H1 (cell line): ENCODE data around the gene CREB3L4. TPM values are rescaled to one million over a fixed set of nuclear protein-coding genes. Genes with fewer than 3 reads are reported as not detected.

Experiments used
- CTCF ChIA-PET: fragments of 300-600 bp; sonication (Branson Sonifier 250); formaldehyde crosslinking; loops from one replicate; lab custom pipeline; 2021; ENCODE audit not compliant: partially characterized antibody; lab: Charles Lee
- POLR2A ChIA-PET: fragments of 300-600 bp; sonication (Branson Sonifier 250); formaldehyde crosslinking; loops from one replicate; lab custom pipeline; 2021; ENCODE audit warnings: inconsistent platforms; ENCODE audit not compliant: partially characterized antibody; lab: Charles Lee
- DNase-seq, 2 experiments: peaks; one replicate each; pipeline versions ENCODE4 v3.0.0 to v3.0.0-alpha.2; 2010 to 2022; ENCODE audit warnings: low spot score in 2 of 2, low read depth in 1 of 2, mixed read lengths in 1 of 2
- FAIRE-seq: peaks from 2 replicates; lab custom pipeline; 2011; peaks lifted over from hg19 to GRCh38; lab: Jason Lieb, UNC
- H2AFZ ChIP-seq: 2 replicates; pipeline ENCODE4 v1.8.1; 2012; ENCODE audit warnings: low read length, inconsistent platforms
- H2AK5ac ChIP-seq: 2 replicates; pipeline ENCODE4 v1.6.1; 2013; ENCODE audit warnings: low read depth, low read length
- H2BK120ac ChIP-seq: replicated peaks from 2 replicates; pipeline ENCODE3; 2013; ENCODE audit warnings: low read depth, low read length, inconsistent platforms
- H2BK12ac ChIP-seq: 2 replicates; pipeline ENCODE4 v1.6.1; 2013; ENCODE audit warnings: low read depth, low read length
- H2BK15ac ChIP-seq: 2 replicates; pipeline ENCODE4 v1.6.1; 2013; ENCODE audit warnings: low read length
- H2BK20ac ChIP-seq: 2 replicates; pipeline ENCODE4 v1.6.1; 2013; ENCODE audit warnings: low read length
- H2BK5ac ChIP-seq: 2 replicates; pipeline ENCODE4 v1.6.1; 2013; ENCODE audit warnings: low read depth, low read length
- H3K14ac ChIP-seq: 2 replicates; pipeline ENCODE4 v1.6.1; 2013; ENCODE audit warnings: inconsistent platforms; ENCODE audit not compliant: insufficient read length
- H3K18ac ChIP-seq: 2 replicates; pipeline ENCODE4 v1.6.1; 2013; ENCODE audit warnings: low read length; ENCODE audit errors: extremely low read depth
- H3K23ac ChIP-seq: 2 replicates; pipeline ENCODE4 v1.6.1; 2013; ENCODE audit warnings: inconsistent platforms; ENCODE audit not compliant: insufficient read length
- H3K23me2 ChIP-seq: 2 replicates; pipeline ENCODE4 v1.6.1; 2013; ENCODE audit warnings: low read depth, low read length
- H3K27ac ChIP-seq: 2 replicates; pipeline ENCODE4 v1.6.1; 2011; ENCODE audit warnings: low read depth, low read length, inconsistent platforms
- H3K27me3 ChIP-seq, 4 experiments: replicated peaks in 1 of 4; 1 replicate in 1 of 4; 2 replicates in 3 of 4; pipeline versions ENCODE4 v1.6.1 to v1.8.1; 2011 to 2013; ENCODE audit warnings: low read length in 3 of 4, mild to moderate bottlenecking in 3 of 4, inconsistent platforms in 2 of 4, mixed read lengths in 2 of 4, moderate library complexity in 1 of 4; ENCODE audit not compliant: control insufficient read depth in 3 of 4, insufficient read depth in 3 of 4; ENCODE audit errors: extremely low read depth in 1 of 4
- H3K36me3 ChIP-seq, 4 experiments: 2 replicates each; pipeline versions ENCODE4 v1.6.1 to v1.8.1; 2011 to 2013; ENCODE audit warnings: mild to moderate bottlenecking in 4 of 4, low read length in 3 of 4, moderate library complexity in 2 of 4, control low read depth in 1 of 4, inconsistent platforms in 1 of 4; ENCODE audit not compliant: insufficient read depth in 4 of 4, control insufficient read depth in 2 of 4
- H3K4ac ChIP-seq: replicated peaks from 2 replicates; pipeline ENCODE3; 2013; ENCODE audit warnings: low read length, low read depth, mixed read lengths, inconsistent platforms; ENCODE audit not compliant: insufficient read length
- H3K4me1 ChIP-seq, 4 experiments: replicated peaks in 1 of 4; 1 replicate in 1 of 4; 2 replicates in 3 of 4; pipeline versions ENCODE4 v1.6.1 to v1.8.1; 2011 to 2013; ENCODE audit warnings: low read length in 3 of 4, inconsistent platforms in 2 of 4, mixed read lengths in 1 of 4; ENCODE audit not compliant: insufficient read depth in 4 of 4, control insufficient read depth in 3 of 4
- H3K4me2 ChIP-seq, 2 experiments: 2 replicates each; pipeline versions ENCODE4 v1.6.1 to v1.8.1; 2011 to 2013; ENCODE audit warnings: low read depth in 2 of 2, low read length in 2 of 2, control low read depth in 1 of 2, inconsistent platforms in 1 of 2, mild to moderate bottlenecking in 1 of 2; ENCODE audit not compliant: insufficient read depth in 1 of 2
- H3K4me3 ChIP-seq, 4 experiments: fragments of 200-600, 300-600 bp in 1 of 4; sonication (generic), shearing (Covaris generic), sonication (Bioruptor Twin) in 1 of 4; 2 replicates each; pipeline versions ENCODE4 v1.5.1 to v1.8.1; 2011 to 2016; ENCODE audit warnings: low read length in 4 of 4, low read depth in 3 of 4, control low read depth in 2 of 4, inconsistent platforms in 2 of 4, mild to moderate bottlenecking in 2 of 4, mixed read lengths in 1 of 4, moderate library complexity in 1 of 4; ENCODE audit not compliant: insufficient read depth in 2 of 4; ENCODE audit errors: extremely low read depth in 1 of 4
- H3K56ac ChIP-seq: replicated peaks from 2 replicates; pipeline ENCODE3; 2013; ENCODE audit warnings: low read depth, mild to moderate bottlenecking, mixed read lengths, low read length, inconsistent platforms; ENCODE audit not compliant: insufficient read length
- H3K79me1 ChIP-seq: 2 replicates; pipeline ENCODE4 v1.6.1; 2013; ENCODE audit warnings: low read depth, low read length, control low read depth
- H3K79me2 ChIP-seq, 2 experiments: 2 replicates each; pipeline versions ENCODE4 v1.6.1 to v1.8.1; 2012 to 2013; ENCODE audit warnings: low read length in 2 of 2, mild to moderate bottlenecking in 2 of 2, inconsistent platforms in 1 of 2; ENCODE audit not compliant: insufficient read depth in 2 of 2, control insufficient read depth in 1 of 2
- H3K9ac ChIP-seq, 4 experiments: replicated peaks in 1 of 4; 1 replicate in 1 of 4; 2 replicates in 3 of 4; pipeline versions ENCODE4 v1.6.1 to v1.8.1; 2011 to 2013; ENCODE audit warnings: low read depth in 3 of 4, low read length in 3 of 4, control low read depth in 2 of 4, mild to moderate bottlenecking in 2 of 4, moderate library complexity in 2 of 4, inconsistent platforms in 1 of 4; ENCODE audit errors: extremely low read depth in 1 of 4
- H3K9me3 ChIP-seq, 2 experiments: 2 replicates each; pipeline versions ENCODE4 v1.6.1 to v1.8.1; 2012 to 2013; ENCODE audit warnings: mild to moderate bottlenecking in 2 of 2, moderate library complexity in 2 of 2, control low read depth in 1 of 2, inconsistent platforms in 1 of 2, low read depth in 1 of 2, low read length in 1 of 2, mixed read lengths in 1 of 2; ENCODE audit not compliant: insufficient read depth in 2 of 2
- H4K20me1 ChIP-seq, 2 experiments: replicated peaks in 1 of 2; 2 replicates each; pipeline versions ENCODE3 to v1.8.1; 2011 to 2013; ENCODE audit warnings: inconsistent platforms in 2 of 2, low read length in 2 of 2, mild to moderate bottlenecking in 1 of 2; ENCODE audit not compliant: insufficient read depth in 2 of 2, control insufficient read depth in 1 of 2
- H4K5ac ChIP-seq: 2 replicates; pipeline ENCODE4 v1.6.1; 2013; ENCODE audit warnings: low read length, low read depth, mixed read lengths, inconsistent platforms; ENCODE audit not compliant: insufficient read length
- H4K8ac ChIP-seq: 2 replicates; pipeline ENCODE4 v1.8.0; 2013; ENCODE audit warnings: mild to moderate bottlenecking, moderate library complexity, low read length, inconsistent platforms; ENCODE audit not compliant: insufficient read depth; ENCODE audit errors: extremely low read depth
- H4K91ac ChIP-seq: replicated peaks from 2 replicates; pipeline ENCODE3; 2013; ENCODE audit warnings: low read length, mixed read lengths, inconsistent platforms; ENCODE audit not compliant: insufficient read length
- ASH2L ChIP-seq: fragments of 200-600, 300-600 bp; sonication (generic); IDR thresholded peaks from one replicate; pipeline ENCODE4 v1.7.1; 2017; ENCODE audit warnings: low read length
- BACH1 ChIP-seq: IDR thresholded peaks from 2 replicates; pipeline ENCODE4 v1.6.1; 2012; ENCODE audit warnings: low read length, improper control_type of control experiment
- BCL11A ChIP-seq, 2 experiments: IDR thresholded peaks; one replicate each; pipeline ENCODE4 v1.6.1; 2011; ENCODE audit warnings: low read depth in 2 of 2, low read length in 2 of 2, mild to moderate bottlenecking in 2 of 2
- CHD2 ChIP-seq: IDR thresholded peaks from 2 replicates; pipeline ENCODE4 v1.6.1; 2012; ENCODE audit warnings: low read length, improper control_type of control experiment
- CREB1 ChIP-seq: IDR thresholded peaks from 2 replicates; pipeline ENCODE4 v1.6.1; 2012; ENCODE audit warnings: inconsistent platforms
- CTBP2 ChIP-seq: IDR thresholded peaks from 2 replicates; pipeline ENCODE4 v1.7.0; 2011; ENCODE audit warnings: borderline replicate concordance, mild to moderate bottlenecking, moderate library complexity, mixed read lengths, low read length; ENCODE audit not compliant: insufficient read depth, insufficient read length
- JUND ChIP-seq: IDR thresholded peaks from 2 replicates; pipeline ENCODE4 v1.6.1; 2011; ENCODE audit warnings: mild to moderate bottlenecking, improper control_type of control experiment, low read length
- KDM4A ChIP-seq: IDR thresholded peaks from one replicate; pipeline ENCODE4 v1.7.1; 2012; ENCODE audit warnings: low read depth, mild to moderate bottlenecking, moderate library complexity, low read length, inconsistent platforms; ENCODE audit not compliant: severe bottlenecking
- NANOG ChIP-seq: IDR thresholded peaks from 2 replicates; pipeline ENCODE4 v1.6.1; 2011; ENCODE audit warnings: low read length, low read depth, mild to moderate bottlenecking, inconsistent platforms; ENCODE audit not compliant: insufficient read depth, poor library complexity, severe bottlenecking
- SIN3A ChIP-seq, 2 experiments: IDR thresholded peaks in 1 of 2; conservative IDR thresholded peaks in 1 of 2; 2 replicates each; pipeline ENCODE4 v1.6.1; 2011 to 2012; ENCODE audit warnings: low read length in 2 of 2, improper control_type of control experiment in 1 of 2, low read depth in 1 of 2, mild to moderate bottlenecking in 1 of 2
- SIRT6 ChIP-seq: IDR thresholded peaks from one replicate; pipeline ENCODE4 v1.7.1; 2012; ENCODE audit warnings: low read length, inconsistent platforms
- TBP ChIP-seq: IDR thresholded peaks from 2 replicates; pipeline ENCODE4 v1.6.1; 2011; ENCODE audit warnings: low read depth, low read length, improper control_type of control experiment
- WGBS, 2 experiments: shearing (Covaris generic) in 1 of 2; methylation state at CpG; one replicate each; pipeline versions ENCODE4 v1.1.6 to v1.1.7; 2013 to 2015; ENCODE audit warnings: low lambda C conversion rate in 2 of 2, mixed read lengths in 2 of 2, inconsistent platforms in 1 of 2, low coverage in 1 of 2, missing lambda C conversion rate in 1 of 2; ENCODE audit not compliant: insufficient replicate concordance in 2 of 2, insufficient coverage in 1 of 2, insufficient read length in 1 of 2; ENCODE audit errors: extremely low coverage in 1 of 2, missing lambda C conversion rate in 1 of 2; 5-methylcytosine and 5-hydroxymethylcytosine counted together
- polyA plus RNA-seq, 7 experiments: library from polyadenylated mRNA; depleted of rRNA in 3 of 7; stranded (reverse) in 5 of 7; unstranded in 2 of 7; fragments of >200 nt in 5 of 7; fragments of 200-250 nt in 2 of 7; gene quantifications; 1 replicate in 5 of 7; 2 replicates in 1 of 7; 4 replicates in 1 of 7; pipeline versions ENCODE4 v1.2.1 to v1.2.3, GENCODE V29; 2011 to 2013; ENCODE audit warnings: missing spikeins in 2 of 7, mixed read lengths in 2 of 7
- total RNA-seq: library from RNA; stranded (reverse); fragmentation: NEBNext Ultra II Directional; extraction: Animal tissue kit (Norgen Biotek cat#: 25700); gene quantifications from 2 replicates; pipeline ENCODE4 v1.2.1, GENCODE V29; 2021

CREB3L4 gene
- total and polyA plus RNA-seq, 2 of the 8 experiments (the other 6 are each of a cell fraction or from before 2014, with no cell fraction given): 34.4 to 54.0 TPM

GRCh38 chr1:153946622-153947241 is 21.0 kb upstream of the CREB3L4 start, which contains the start of gene DENND4B:
Gene DENND4B (minus strand): TSS chr1:153946718. CDS start chr1:153944374, 2,344 bp downstream.
- H3K18ac ChIP-seq: peak within 1 kb of the TSS; percentile 78
- H3K56ac ChIP-seq: no peak within 1 kb of the TSS
- DNase-seq (peak in 1 of 2 experiments; percentile 93), FAIRE-seq (no peak)
- ChIA-PET CTCF (interaction anchor here (0.6 to 4.2 kb wide), 24 partner anchors 9 to 254 kb away, joined by 3 to 31 read pairs (median 4); partner anchors contain the start of genes CREB3L4, CRTC2 and RAB13), POLR2A (interaction anchor here (0.9 to 11.4 kb wide), 18 partner anchors 8 to 150 kb away, joined by 3 to 75 read pairs (median 8); partner anchors contain the start of genes CREB3L4, CRTC2, GATAD2B and JTB)
- H3K9ac ChIP-seq: peak within 1 kb of the TSS; percentile 53 to 98 (median 72)
- WGBS, 2 experiments: 12% methylated on average over 26 of the region's 28 CpGs; no CpG with 5 or more reads in 1 of the 2 experiments
- peak within 1 kb of the TSS; percentile 55; the same call in 1 of the 2 replicates for H3K27ac ChIP-seq
- peaks cover 4 to 25% (median 20%) of the 10 kb centered on the region in 4 experiments; a peak in 6 of 8 replicates for H3K36me3 ChIP-seq
- no peak within 1 kb of the TSS for H3K4ac ChIP-seq
- no peaks in the 10 kb centered on the region for H3K9me3 ChIP-seq
- H3K23me2 ChIP-seq: peaks cover 6% of the 10 kb centered on the region; the same call in 1 of the 2 replicates
- H2BK5ac ChIP-seq: peak within 1 kb of the TSS; percentile 4; the same call in 1 of the 2 replicates
- no peaks in the 10 kb centered on the region for H3K27me3 ChIP-seq
- no peaks in the 10 kb centered on the region; the same call in 1 of the 2 replicates for H3K79me1 ChIP-seq
- H4K91ac ChIP-seq: peak within 1 kb of the TSS; percentile 39
- H2BK120ac ChIP-seq: no peak within 1 kb of the TSS
- H4K20me1 ChIP-seq: peaks cover 2 to 3% of the 10 kb centered on the region in 2 experiments
- H3K79me2 ChIP-seq: peaks cover 0 to 18% of the 10 kb centered on the region in 2 experiments; a peak in 2 of 4 replicates
- peak within 1 kb of the TSS; percentile 79 to 87 (median 80) for H3K4me3 ChIP-seq
- no peak within 1 kb of the TSS; the same call in 1 of the 2 replicates for H2AFZ ChIP-seq
- H3K4me1 ChIP-seq: peaks cover 0 to 5% (median 2%) of the 10 kb centered on the region in 4 experiments; a peak in 2 of 7 replicates
- no peak within 1 kb of the TSS for H2AK5ac ChIP-seq
- H2BK12ac ChIP-seq: no peak within 1 kb of the TSS
- no peak within 1 kb of the TSS for H3K14ac ChIP-seq
- no peak within 1 kb of the TSS for H2BK15ac ChIP-seq
- no peak within 1 kb of the TSS for H2BK20ac ChIP-seq
- H3K4me2 ChIP-seq: peak within 1 kb of the TSS; percentile 69 to 89
- no peak within 1 kb of the TSS for H3K23ac ChIP-seq
- H4K8ac ChIP-seq: peak within 1 kb of the TSS; percentile 60
- peak within 1 kb of the TSS; percentile 31 for H4K5ac ChIP-seq
- TF ChIP-seq SIRT6: no peak
- 0 out of 2 replicates have a peak, but pooled peaks have one; percentile 32 for TF ChIP-seq TBP
- peak; percentile 54; the same call in 1 of the 2 replicates for TF ChIP-seq CHD2
- TF ChIP-seq JUND: no peak; the same call in 1 of the 2 replicates
- peak; percentile 30 for TF ChIP-seq NANOG
- TF ChIP-seq BACH1: no peak
- no peak for TF ChIP-seq CTBP2
- TF ChIP-seq ASH2L: no peak
- peak; percentile 53 for TF ChIP-seq CREB1
- no peak for TF ChIP-seq KDM4A
- TF ChIP-seq BCL11A (IDR thresholded peaks at IDR 0.05; ENCODE audit: low read depth in 2 of 2, low read length in 2 of 2): no peak
- TF ChIP-seq SIN3A (conservative IDR thresholded peaks at IDR 0.05 in 1 of 2, IDR thresholded peaks at IDR 0.05 in 1 of 2; ENCODE audit: low read depth in 1 of 2, low read length in 2 of 2): peak in 1 of 2 experiments; percentile 82; a peak in 2 of 4 replicates
